NCI-H187 treated with DMSO at 0.1 percent for 48 hours (cell line): ENCODE results near the gene TEKT3.

Experiments used
- DNase-seq: peaks from one replicate; lab custom pipeline; 2025; lab: John Stamatoyannopoulos, UW

The TEKT3 gene

GRCh38 chr17:15341385-15341849 is at the start of gene TEKT3:
Gene TEKT3, minus strand, starts transcription at chr17:15341597. Its CDS starts 10,012 bp downstream, at chr17:15331585.
- DNase-seq = no peak

- DNase-seq = no peak
These were observed 47.1 kb upstream of the TEKT3 start for GRCh38 chr17:15388356-15389041.

- DNase-seq = no peak
These were observed 44.7 kb upstream of the TEKT3 start for GRCh38 chr17:15386083-15386482.

GRCh38 chr17:15385305-15385704 is 43.9 kb upstream of the TEKT3 start:
- DNase-seq = no peak

- DNase-seq = no peak
These were observed 42.9 kb upstream of the TEKT3 start for GRCh38 chr17:15384142-15384787.

GRCh38 chr17:15382914-15383313 is 41.5 kb upstream of the TEKT3 start:
- no peak for DNase-seq

- DNase-seq = no peak
These were observed 40.3 kb upstream of the TEKT3 start for GRCh38 chr17:15381707-15382106.

GRCh38 chr17:15380446-15380845 is 39.0 kb upstream of the TEKT3 start:
- no peak for DNase-seq

- DNase-seq = no peak
These were observed 38.3 kb upstream of the TEKT3 start for GRCh38 chr17:15379659-15380058.

GRCh38 chr17:15378243-15378642 is 36.8 kb upstream of the TEKT3 start:
- DNase-seq = no peak

GRCh38 chr17:15377616-15378015 is 36.2 kb upstream of the TEKT3 start:
- no peak for DNase-seq

DNA sequence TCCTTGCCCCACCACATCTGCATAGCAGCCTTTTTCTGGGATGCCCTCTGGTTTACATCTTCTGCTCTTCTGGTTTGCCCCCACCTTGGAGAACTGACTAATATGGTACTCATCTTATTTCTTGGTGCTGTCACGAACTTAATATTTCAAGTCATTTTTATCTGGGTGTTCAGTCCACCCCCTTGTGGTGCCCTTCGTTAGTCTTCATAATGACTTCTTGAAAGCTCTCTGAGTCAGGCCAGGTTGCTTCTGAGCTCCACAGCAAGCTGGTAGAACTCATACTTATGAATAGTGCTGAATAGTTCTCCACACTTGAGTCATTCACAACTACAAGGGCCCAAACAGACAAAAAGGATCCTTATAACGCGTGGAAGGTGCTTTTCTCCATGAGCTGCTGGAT is 35.8 kb upstream of the TEKT3 start:
- DNase-seq = no peak

GRCh38 chr17:15371376-15372130 is 30.2 kb upstream of the TEKT3 start:
- DNase-seq = no peak

DNA sequence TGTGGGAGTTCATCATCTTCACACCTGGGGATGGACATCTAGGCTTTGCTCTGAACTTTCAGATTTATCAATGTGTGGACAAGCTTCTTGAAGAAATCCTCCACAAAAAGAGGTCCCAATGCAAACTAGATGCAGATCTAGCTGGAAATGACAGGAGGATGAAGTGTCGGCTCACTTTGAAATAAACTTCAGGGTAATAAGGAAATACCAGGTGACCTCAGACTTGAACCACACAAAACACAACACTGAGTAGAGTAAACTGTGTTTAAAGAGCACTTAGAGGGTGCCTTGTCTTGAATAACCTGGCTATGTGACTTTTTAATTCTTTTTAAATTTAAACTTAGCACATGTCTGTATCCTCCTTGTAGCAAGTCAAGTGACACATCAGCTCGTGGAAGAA is 27.2 kb upstream of the TEKT3 start:
- no peak for DNase-seq

DNA sequence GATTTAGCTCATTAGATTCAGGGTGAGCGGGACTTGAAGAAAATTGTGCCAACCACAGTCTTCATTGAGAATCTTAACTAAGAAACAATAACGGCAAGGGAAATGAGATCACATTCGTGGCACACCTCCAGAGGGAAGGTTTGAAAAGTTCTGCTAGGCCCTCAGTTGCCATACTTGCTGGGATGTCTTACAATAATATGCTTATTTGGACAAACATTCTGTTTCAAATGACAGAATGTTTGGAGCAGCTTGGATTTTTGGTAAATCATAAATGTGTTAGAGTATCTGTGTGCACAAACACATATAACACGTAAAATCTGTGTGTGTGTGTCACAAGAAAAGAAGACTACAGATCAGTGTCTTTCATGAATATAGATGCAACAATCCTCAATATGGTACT is 24.6 kb upstream of the TEKT3 start:
- no peak for DNase-seq

DNA sequence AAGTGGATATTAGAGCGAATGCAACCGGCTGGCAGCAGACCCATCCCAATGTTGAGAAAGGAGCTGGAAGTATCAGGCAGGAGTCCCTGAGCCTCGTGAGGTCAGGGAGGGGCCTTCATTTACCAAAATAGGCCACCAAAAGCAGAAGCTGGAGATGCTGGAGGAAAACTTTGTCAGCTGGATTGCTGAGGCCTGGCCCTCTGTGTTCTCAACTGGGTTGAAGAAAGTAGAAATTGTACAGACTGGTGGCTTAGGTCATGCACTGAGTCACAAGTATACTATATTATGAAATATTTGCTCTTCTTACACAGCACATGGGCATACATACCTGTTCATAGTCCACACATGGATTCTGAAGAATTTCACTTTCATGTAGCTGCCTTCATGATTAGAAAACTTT is 23.2 kb upstream of the TEKT3 start:
- no peak for DNase-seq

GRCh38 chr17:15363702-15364101 is 22.3 kb upstream of the TEKT3 start:
- no peak for DNase-seq

DNA sequence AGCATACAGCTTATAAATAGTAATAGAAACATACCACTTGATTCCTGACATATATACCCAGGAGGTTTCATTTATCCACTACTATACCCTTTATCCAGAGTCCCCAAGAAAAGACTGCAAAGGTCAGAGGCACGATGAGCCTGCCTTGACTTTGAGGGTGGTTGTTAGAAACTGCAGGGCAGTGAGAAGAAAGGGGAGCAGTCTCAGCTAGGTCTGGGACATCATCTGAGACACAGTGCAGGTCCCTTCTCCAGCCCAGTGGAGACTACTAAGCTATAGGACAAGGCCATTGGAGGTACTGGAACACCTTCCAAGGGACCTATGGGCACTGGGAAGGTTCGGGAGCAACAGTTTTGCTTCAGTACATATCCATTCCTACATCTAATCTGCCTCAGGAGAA is 20.2 kb upstream of the TEKT3 start:
- no peak for DNase-seq

GRCh38 chr17:15361151-15361550 is 19.8 kb upstream of the TEKT3 start:
- DNase-seq = no peak

DNA sequence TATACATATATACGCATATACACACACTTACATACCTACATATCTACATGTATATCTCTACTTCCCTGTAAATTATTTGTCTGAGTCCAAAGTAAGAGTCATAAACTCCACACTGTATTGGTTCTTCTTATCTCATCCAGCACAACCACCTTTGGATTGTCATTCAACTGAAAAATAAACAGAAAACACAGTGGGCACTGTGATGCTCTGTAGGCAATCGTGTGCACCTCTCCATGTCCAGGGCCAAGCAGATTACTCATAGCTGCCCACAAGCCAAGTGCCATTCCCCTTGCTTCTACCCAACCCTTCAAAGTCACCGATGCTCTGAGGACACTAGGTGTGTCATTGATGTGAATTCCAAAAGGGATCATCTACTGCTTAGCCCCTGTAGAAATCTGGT is 12.9 kb upstream of the TEKT3 start:
- DNase-seq = no peak

DNA sequence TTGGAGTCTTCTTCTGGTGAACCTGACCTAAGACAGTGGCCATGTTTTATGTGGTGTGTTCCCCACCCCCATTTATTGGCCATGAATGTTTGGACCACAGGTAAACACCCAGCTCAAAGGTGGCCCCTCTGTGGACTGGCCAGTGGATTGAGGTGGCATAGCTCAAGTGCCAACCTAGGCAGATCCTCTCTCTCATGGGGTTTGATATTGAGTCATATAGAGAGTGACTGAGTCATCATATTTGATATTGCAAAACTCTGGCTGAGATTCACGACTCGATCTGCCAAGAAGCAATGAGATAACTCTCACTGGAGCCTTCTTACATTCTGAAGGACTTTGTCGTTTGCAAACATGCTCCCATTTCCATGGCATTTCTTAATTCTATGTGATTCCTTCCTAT is 10.5 kb upstream of the TEKT3 start:
- DNase-seq = no peak

DNA sequence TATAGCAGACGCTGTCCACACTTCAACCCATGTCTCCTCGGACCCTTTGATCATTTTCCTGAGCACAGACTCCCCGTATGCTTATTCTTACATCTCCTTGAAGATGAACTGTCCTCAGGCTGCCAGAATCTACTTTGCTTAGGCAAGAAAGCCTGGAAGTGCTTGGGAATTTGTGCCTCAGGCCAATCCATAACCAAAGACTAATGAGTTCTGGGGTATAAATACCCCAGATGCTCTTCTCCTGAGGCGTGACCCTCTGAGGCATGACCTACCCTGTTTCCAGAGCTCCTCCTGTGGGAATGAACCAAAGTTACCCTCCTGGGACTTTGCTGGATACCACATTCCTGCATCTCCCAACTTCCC is 10.1 kb upstream of the TEKT3 start:
- DNase-seq = no peak

DNA sequence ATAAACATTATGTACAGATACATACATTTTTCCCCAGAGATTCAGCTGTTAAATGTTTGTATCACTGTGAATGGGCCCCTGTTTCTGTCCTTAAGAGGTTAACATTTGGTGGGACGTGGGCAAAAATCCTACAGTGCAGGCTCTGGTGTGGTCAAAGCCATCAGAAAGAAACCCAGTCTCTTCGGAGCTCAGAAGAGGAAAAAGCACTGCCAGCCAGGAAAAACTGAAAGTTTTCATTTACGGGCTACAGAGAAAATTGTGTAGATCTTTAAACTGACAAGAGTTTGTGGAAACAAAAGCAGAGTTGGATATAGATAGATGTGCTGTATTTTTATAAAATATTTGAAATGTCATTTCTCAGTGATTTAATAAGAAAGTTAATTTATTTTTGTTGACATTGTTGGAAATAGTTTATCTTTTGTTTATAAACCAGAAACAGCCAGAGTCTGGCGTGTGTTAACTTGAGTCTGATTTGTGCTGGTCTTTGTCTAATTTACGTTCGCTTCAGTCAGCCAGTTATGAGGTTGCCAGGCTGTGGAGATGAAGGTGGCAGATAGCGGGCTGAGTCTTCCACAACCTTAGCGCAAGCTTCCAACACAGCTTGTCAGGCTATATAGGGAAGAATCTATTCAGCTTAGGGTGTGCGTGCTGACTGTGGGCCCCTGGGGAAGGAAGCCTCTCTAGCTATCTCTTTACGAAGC is 9.5 kb upstream of the TEKT3 start:
- no peak for DNase-seq
